AG20443 (cell line): Measurements from ENCODE around the gene PRDM15.

Experiments
- DNase-seq: peaks from one replicate; pipeline ENCODE4 v3.0.0; 2012; ENCODE audit warnings: low spot score, mixed read lengths

Gene PRDM15

DNA sequence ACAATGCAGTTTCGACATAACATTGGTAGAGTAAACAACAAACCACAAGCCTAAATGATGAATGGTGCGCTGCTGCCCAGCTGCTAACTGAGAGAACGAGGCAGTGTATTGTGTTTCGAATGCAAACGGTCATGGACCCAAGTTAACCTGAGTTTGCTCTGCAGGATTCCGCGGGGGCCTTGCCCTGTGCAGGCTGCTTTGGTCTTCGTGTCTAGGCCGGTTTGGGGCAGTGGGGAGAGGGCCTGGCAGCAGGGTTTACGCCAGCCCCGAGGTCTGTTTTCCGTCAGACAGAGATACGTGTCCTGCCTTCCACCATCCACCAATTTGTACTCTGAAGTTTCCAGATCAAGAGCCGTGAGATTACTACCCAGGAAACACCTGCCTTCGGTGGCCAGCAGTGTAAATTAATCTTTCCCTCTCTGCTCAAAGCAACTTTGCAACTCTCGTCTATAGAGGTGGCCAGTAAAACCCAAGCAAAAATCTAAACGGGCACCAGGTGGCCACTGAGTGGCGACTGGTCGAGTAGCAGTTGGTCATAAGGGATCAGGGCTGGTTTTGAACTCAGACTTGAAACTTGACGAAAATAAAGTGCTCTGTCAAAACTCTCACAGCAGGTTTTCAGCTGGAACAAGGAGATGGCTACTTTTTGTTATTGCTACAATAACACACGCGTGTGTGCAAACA is 6.3 kb upstream of the PRDM15 start:
- no peak for DNase-seq

- no peak for DNase-seq
These were observed 5.4 kb upstream of the PRDM15 start for GRCh38 chr21:41884501-41885030.

DNA sequence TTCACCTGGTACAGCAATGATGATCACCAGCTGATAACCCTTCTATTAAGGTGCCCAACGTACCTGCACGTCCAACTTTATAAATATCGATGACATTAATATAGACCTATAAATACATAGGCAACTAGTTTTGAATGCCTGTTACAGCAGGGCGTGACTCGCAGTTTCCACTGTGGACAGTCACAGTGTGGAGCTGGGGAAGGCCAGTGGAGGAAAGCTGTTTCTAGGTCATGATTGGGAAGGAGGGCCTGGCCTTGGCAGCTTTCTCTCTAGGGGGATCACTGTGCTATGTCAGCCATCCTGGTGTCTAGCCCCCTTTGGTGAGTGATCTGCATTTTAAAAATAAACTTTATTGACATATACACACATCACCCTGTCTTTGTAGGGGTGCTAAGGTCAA is 4.4 kb upstream of the PRDM15 start:
- no peak for DNase-seq

DNA sequence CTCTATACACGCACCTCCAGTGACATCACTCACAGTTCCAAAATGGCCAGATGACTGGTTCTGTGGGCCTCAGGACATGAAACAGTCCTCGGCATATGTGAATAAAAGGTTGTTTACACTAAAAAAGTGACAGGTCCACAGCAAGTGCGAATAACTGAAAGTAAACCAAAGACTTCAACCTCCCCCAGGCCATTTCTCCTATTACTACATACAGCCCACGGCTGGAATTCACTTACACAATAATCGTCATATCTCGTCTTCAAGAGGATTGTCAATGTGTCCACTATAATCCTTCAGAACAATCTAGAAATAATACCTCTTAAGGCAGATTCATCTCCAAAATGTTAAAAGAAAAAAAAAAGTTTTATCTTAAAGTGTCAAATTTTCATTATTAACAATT is 1.9 kb upstream of the PRDM15 start:
- DNase-seq = no peak

DNA sequence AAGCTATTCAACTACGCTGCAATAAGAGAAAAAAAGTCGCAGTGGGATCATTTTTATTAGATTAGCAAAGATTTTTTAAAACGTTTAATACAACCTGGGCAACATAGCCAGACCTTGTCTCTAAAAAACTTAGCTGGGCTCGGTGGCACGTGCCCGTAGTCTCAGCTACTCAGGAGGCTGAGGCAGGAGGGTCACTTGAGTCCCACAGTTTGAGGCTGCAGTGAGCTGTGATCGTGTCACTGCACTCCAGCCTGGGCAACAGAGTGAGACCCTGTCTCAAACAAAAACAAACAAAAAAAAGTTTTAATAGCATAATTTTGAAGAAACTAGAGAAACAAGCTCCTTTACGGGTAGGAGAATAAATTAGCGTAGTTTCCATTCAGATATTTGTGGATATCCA is 1.0 kb upstream of the PRDM15 start:
- no peak for DNase-seq

- DNase-seq = peak; percentile 94
These were observed 334 bp downstream of the PRDM15 start for GRCh38 chr21:41878831-41879189.

- peak; percentile 62 for DNase-seq
These were observed 978 bp downstream of the PRDM15 start for GRCh38 chr21:41877901-41878830.

DNA sequence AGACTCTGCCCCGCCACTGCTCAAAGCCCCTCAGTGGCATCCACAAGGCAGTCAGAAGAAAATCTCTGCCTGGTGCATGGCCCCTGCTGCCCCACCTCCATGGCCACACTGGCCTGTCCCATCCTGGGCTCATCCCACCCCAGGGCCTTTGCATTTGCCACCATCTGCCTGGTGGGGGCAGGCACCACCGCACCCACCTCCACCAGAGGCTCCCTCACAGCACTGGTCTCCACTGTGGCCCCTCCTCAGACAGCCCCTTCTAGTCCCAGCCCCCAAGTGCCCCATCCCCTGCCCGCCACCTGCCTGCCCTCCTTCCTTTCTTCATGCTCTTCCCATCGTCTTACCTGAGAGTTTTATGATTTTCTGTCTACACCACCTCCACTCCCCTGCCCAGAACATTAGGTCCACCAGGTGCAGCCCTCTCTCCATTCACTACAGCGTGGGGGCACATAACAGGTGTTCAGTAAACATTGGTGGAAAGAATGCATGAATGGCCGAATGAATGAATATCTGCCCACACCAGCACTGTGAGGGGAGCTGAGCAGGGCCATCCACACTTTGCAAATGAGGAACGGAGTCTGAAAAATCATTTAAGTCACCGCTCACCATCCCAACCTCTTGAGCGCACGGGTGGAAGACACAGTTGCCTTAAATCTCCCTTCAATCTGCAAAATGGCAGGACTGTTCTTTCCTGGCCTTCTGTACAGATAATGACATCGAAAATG is 2.1 kb downstream of the PRDM15 start:
- no peak for DNase-seq

DNA sequence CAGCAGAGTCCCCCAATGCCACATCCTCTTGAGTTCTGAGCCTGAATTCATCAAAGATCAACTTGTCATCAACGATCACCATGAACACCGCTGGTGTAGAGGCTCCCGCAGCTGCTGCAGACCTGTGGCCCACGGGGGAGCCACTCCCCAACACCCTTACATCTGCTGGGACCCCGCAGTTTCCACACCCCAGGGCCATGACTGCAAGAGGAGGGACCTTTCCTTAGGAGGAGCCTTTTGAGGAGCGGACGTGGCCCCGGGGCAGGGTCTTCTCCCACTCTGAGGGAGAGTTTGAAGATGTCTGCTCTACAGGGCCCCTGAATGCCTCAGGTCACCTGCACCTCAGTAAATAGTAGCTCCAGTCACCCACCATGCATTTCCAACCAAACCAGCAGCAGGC is 2.7 kb downstream of the PRDM15 start:
- no peak for DNase-seq

- no peak for DNase-seq
These were observed 4.1 kb downstream of the PRDM15 start for GRCh38 chr21:41875086-41875485.

DNA sequence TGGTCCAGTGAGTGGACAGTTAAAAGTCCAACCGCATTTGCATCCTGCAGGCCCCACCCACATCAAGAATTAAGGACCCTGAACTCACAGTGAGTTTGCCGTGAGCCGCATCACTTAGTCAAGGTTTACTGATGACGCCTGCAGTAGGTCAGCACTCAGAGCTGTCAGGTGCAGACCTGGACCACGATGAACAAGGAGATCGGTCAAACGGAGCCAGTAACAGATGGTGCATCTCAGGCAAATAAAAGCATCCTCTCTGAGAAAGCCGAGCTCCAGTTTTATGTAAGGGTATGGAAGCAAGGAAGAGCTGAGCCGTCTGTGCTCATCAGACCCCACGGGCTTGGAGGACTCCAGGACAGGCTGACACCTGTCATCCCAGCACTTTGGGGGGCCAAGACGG is 4.5 kb downstream of the PRDM15 start:
- DNase-seq = no peak

DNA sequence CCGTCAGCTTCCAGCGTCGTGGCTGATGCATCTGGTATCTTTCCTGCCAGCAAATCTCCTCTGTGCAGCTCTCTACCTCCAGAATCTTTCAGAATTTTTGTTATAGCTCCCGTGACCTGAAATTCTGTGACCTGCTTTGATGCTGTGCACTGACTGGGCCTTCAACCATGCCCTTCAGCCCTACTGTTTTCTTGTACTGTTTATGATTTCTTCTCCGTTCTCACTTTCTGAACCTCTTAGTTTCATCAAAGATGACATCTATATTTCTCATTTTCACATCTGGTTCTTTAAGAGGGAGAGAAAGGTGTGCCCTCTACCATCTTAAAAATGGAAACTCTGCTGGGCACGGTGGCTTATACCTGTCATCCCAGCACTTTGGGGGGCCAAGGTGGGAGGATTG is 5.7 kb downstream of the PRDM15 start:
- DNase-seq = no peak

DNA sequence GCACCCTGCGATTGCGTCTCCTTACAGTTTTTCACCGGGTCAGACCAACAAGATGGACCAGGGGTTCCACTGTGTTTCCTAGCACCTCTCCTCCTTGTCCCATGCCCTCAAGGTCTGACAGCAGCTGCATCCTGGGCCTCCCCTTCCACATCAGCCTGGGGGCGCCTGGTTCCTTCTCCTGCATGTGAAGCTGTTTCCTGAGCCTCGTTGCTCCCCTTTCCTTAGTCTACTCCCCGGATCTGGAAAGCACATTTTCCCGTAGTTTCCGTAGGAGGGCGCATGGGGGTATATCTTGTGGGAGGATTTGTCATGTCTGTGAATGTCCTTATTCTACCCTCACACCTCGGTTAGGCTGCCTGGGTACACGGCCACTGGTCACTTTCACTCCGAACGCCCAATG is 6.1 kb downstream of the PRDM15 start:
- DNase-seq = no peak

DNA sequence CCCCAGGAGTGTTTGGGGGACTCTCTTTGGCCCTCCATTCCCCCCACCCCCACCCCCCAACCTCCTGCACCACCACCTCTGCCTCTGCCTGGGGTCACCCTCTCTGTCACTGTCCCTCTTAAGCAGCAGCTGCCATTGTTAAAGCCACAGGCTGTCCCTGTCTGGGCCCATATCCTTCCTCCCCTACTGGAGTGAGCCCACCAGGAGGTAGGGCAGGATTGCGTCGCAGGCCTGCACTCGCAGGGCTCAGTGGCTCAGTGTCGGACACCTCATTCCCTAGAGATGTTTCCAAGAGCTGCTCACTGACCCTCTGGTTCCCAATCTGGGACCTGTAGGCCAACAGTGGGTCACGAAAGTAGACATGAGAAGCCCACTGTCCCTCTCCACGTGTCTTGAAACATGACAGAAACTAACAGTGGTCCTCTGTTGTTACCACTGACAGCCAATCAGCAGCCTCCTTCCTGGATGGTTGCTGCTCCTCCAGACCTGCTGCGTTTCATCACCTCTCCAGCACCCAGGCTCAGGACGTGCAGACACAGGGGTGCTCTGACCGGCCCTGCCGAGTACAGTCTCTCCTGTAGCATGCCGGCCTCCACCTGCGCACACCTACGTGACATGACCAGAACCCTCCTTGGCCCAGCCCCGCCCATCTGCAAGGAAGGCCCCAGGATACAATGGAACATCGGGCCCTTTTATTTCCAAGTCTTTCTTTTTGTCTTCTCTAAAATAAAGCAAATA is 7.7 kb downstream of the PRDM15 start:
- no peak for DNase-seq

- DNase-seq = no peak
These were observed 9.4 kb downstream of the PRDM15 start for GRCh38 chr21:41869771-41870170.

DNA sequence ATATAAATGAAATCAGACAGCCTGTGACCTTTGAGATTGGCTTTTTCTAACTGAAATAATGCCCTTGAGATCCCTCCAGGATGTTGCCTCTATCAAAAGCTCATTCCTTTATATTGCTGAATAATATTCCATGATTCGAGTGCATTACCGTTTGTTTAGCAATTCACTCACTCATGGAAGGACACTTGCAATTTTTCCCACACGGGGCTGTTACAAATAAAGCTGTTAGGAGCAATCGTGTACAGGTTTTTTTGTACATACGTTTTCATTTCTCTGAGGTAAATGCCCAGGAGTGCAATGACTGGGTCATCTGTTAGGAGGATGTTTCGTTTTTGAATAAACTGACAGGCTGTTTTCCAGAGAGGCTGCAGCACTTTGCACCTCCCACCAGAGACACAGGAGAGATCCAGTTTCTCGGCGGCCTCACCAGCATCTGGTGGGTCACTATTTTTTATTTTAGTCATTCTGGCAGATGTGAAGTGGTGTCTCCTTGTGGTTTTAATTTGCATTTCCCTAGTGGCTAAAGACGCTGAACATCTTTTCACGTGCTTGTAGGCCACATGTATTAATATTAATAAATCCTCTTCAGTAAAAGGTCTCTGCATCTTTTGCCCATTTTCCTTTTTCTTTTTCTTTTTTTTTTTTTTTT is 11.0 kb downstream of the PRDM15 start:
- peak; percentile 65 for DNase-seq

- DNase-seq = no peak
These were observed 11.8 kb downstream of the PRDM15 start for GRCh38 chr21:41867313-41867712.

- DNase-seq = no peak
These were observed 12.8 kb downstream of the PRDM15 start for GRCh38 chr21:41866274-41866809.

- DNase-seq = no peak
These were observed 14.0 kb downstream of the PRDM15 start for GRCh38 chr21:41865002-41865777.

DNA sequence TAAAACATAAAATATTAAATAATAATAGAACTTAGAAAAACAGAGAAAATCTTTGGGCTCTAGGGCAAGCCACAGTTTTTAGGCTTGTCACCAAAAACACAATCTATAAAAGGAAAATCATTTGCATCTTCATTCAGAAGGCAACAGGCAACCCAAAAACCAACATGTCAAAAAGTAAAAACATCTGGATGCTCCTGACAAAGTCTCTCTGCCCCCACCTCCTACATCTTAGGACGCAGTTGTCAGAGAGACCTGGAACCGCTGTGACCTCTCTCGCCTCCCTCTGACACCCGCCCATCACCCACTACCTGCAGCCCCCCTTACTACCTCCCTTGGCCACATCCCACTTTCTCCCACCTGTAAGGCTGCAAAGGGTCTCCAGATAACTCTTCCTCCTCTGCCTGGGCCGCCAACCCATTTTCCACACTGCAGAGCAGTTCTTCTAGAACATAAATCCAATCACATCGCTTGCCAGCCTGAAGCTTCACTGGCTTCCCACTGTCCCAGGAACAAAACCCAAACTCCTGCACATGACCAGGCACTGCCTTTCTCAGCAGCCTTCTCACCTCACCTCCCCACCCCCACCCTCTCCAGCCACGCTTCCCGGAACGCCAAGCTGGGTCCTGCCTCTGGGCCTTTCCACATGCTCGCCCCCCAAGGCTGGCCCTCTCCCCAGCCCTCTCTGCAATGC is 14.7 kb downstream of the PRDM15 start:
- DNase-seq = no peak
